Common myeloid progenitor, CD34-positive (primary cell): ENCODE measurements around the gene TUG1.

Experiments used
- CTCF ChIA-PET: fragments of 350-600 bp; sonication (Branson Sonifier 250); formaldehyde crosslinking; loops from one replicate; lab custom pipeline; 2021; ENCODE audit warnings: antibody characterized with exemption; lab: Charles Lee
- POLR2A ChIA-PET: fragments of 350-600 bp; sonication (Branson Sonifier 250); formaldehyde crosslinking; loops from one replicate; lab custom pipeline; 2021; ENCODE audit warnings: antibody characterized with exemption; lab: Charles Lee
- DNase-seq, 3 donors: peaks; one replicate each; pipeline versions ENCODE4 v3.0.0 to v3.0.0-alpha.2; 2013
- H3K27ac ChIP-seq, 2 experiments: 1 replicate in 1 of 2; 2 replicates in 1 of 2; pipeline ENCODE4 v1.7.0; 2013; ENCODE audit warnings: inconsistent platforms in 2 of 2, low read length in 2 of 2, mild to moderate bottlenecking in 2 of 2, low read depth in 1 of 2, moderate library complexity in 1 of 2; ENCODE audit not compliant: severe bottlenecking in 2 of 2, insufficient read depth in 1 of 2, poor library complexity in 1 of 2
- H3K27me3 ChIP-seq, 5 experiments: replicated peaks in 2 of 5; 1 replicate in 3 of 5; 2 replicates in 2 of 5; pipeline versions ENCODE4 v1.6.1 to v1.7.0; 2013; ENCODE audit warnings: low read length in 4 of 5, mild to moderate bottlenecking in 2 of 5, moderate library complexity in 2 of 5, inconsistent platforms in 1 of 5; ENCODE audit not compliant: insufficient read depth in 5 of 5, control insufficient read depth in 4 of 5
- H3K36me3 ChIP-seq, 4 experiments: 1 replicate in 2 of 4; 2 replicates in 2 of 4; pipeline versions ENCODE4 v1.6.1 to v1.7.0; 2013; ENCODE audit warnings: low read length in 3 of 4, control low read depth in 1 of 4, mild to moderate bottlenecking in 1 of 4; ENCODE audit not compliant: control insufficient read depth in 4 of 4, insufficient read depth in 4 of 4
- H3K4me1 ChIP-seq, 4 experiments: 1 replicate in 3 of 4; 2 replicates in 1 of 4; pipeline versions ENCODE4 v1.6.1 to v1.7.1; 2013; ENCODE audit warnings: low read length in 3 of 4, mild to moderate bottlenecking in 3 of 4, control low read depth in 1 of 4, inconsistent platforms in 1 of 4, moderate library complexity in 1 of 4; ENCODE audit not compliant: control insufficient read depth in 4 of 4, insufficient read depth in 4 of 4; ENCODE audit errors: control extremely low read depth in 1 of 4
- H3K4me3 ChIP-seq, 7 experiments: 1 replicate in 4 of 7; 2 replicates in 3 of 7; pipeline versions ENCODE4 v1.5.1 to v1.7.0; 2013; ENCODE audit warnings: mild to moderate bottlenecking in 7 of 7, low read length in 6 of 7, moderate library complexity in 6 of 7, inconsistent platforms in 2 of 7, low read depth in 2 of 7, control low read depth in 1 of 7; ENCODE audit not compliant: insufficient read depth in 4 of 7, control insufficient read depth in 1 of 7; ENCODE audit errors: extremely low read depth in 1 of 7
- H3K9me3 ChIP-seq, 5 experiments: 1 replicate in 4 of 5; 2 replicates in 1 of 5; pipeline versions ENCODE4 v1.6.1 to v1.7.1; 2013; ENCODE audit warnings: low read length in 4 of 5, mild to moderate bottlenecking in 2 of 5, inconsistent platforms in 1 of 5, low read depth in 1 of 5, moderate library complexity in 1 of 5; ENCODE audit not compliant: control insufficient read depth in 4 of 5, insufficient read depth in 2 of 5; ENCODE audit errors: control extremely low read depth in 1 of 5
- WGBS: methylation state at CpG from one replicate; pipeline ENCODE4 v1.1.5; 2013; ENCODE audit not compliant: insufficient coverage; 5-methylcytosine and 5-hydroxymethylcytosine counted together

Gene TUG1

GRCh38 chr22:31022516-31022915 lies 53.5 kb downstream of the TUG1 start:
- Histone ChIP-seq H3K27me3 (peaks cover 0 to 2% (median 0%) of the 10 kb centered on the region in 5 experiments), H3K36me3 (no peaks in the 10 kb centered on the region), H3K4me3 (no peak overlapping the region), H3K9me3 (peaks cover 0 to 2% (median 0%) of the 10 kb centered on the region in 5 experiments), H3K27ac (no peak overlapping the region), H3K4me1 (no peaks in the 10 kb centered on the region)
- ChIA-PET CTCF (no interaction called here), POLR2A (no interaction called here)
- no peak for DNase-seq
- 100% methylated on average over 2 of the region's 5 CpGs for WGBS
